Measurements from ENCODE around the gene SIK2.

GRCh38 chr11:111617286-111617685 is 15.0 kb downstream of the SIK2 start:
- TF ChIP-seq CTCF (IDR thresholded peaks at IDR 0.05 in 2 of 3, conservative IDR thresholded peaks at IDR 0.05 in 1 of 3; ENCODE audit: borderline replicate concordance in 1 of 3, insufficient read depth in 1 of 3, low read depth in 2 of 3, low read length in 2 of 3) (no peak), POLR2A (IDR thresholded peaks at IDR 0.05; ENCODE audit: borderline replicate concordance, extremely low read depth, insufficient read depth, insufficient read length) (no peak), RAD21 (IDR thresholded peaks at IDR 0.05; ENCODE audit: low read depth) (no peak), EZH2 (IDR thresholded peaks at IDR 0.05) (no peak), YY1 (IDR thresholded peaks at IDR 0.05; ENCODE audit: extremely low read depth, insufficient replicate concordance, low read depth, low read length) (no peak), SRF (IDR thresholded peaks at IDR 0.05; ENCODE audit: low read depth) (no peak), ZNF274 (IDR thresholded peaks at IDR 0.05; ENCODE audit: low read depth, low read length) (no peak), TCF7L2 (IDR thresholded peaks at IDR 0.05; ENCODE audit: borderline replicate concordance, extremely low read depth, insufficient read depth, insufficient read length) (no peak), FOSL1 (IDR thresholded peaks at IDR 0.05; ENCODE audit: low read depth) (no peak)

Measured in HCT116 (cell line).